ENCODE data around the gene FAM120AOS.

Gene FAM120AOS

DNA sequence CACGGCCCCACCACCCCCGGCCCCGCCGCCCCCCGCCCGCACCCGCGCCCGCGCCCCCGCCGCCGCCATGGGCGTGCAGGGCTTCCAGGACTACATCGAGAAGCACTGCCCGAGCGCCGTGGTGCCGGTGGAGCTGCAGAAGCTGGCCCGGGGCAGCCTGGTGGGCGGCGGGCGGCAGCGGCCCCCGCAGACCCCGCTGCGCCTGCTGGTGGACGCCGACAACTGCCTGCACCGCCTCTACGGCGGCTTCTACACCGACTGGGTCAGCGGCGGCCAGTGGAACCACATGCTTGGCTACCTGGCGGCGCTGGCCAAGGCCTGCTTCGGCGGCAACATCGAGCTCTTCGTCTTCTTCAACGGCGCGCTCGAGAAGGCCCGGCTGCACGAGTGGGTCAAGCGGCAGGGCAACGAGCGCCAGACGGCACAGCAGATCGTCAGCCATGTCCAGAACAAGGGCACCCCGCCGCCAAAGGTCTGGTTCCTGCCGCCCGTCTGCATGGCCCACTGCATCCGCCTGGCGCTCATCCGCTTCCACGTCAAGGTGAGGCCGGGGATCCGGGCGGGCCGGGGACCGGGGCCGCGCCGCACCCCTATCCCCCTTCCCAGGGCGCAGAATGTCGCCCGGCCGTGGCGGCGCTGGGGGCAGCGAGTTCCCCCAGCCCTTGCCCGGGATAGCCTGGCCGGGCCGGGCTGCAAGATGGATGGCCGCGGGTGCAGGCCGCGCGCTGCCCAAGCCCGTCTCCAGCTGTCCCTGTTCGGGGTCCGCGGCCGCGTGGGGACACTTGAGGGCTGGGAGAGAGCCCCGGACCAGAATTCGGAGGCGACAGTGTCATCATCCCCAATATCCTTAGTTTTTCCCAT lies 1.3 kb downstream of the FAM120AOS start:
- peaks cover 5% of the 10 kb centered on the region; the same call in 1 of the 2 replicates for H3K4me1 ChIP-seq (ENCODE audit: control insufficient read depth, insufficient read depth, low read length)
- H3K27ac ChIP-seq (ENCODE audit: extremely low read depth, low read depth, low read length) = peak overlapping the region; percentile 92
- ChIA-PET CTCF (interaction anchor here (1.8 kb wide), 1 partner anchor 114 kb away, joined by 10 read pairs; no protein-coding TSS in a partner anchor), POLR2A (interaction anchor here (0.6 to 2.4 kb wide), 4 partner anchors 12 to 114 kb away, joined by 3 to 14 read pairs (median 3); no protein-coding TSS in a partner anchor)
- H3K9me3 ChIP-seq (ENCODE audit: control insufficient read depth, insufficient read depth, low read depth, low read length) = no peaks in the 10 kb centered on the region
- H3K4me3 ChIP-seq (ENCODE audit: low read depth, low read length) = peak overlapping the region; percentile 93
- H3K36me3 ChIP-seq (ENCODE audit: control insufficient read depth in 2 of 2, insufficient read depth in 1 of 2, low read length in 2 of 2) = peaks cover 15 to 36% of the 10 kb centered on the region in 2 experiments; a peak in 2 of 3 replicates
- TF ChIP-seq ZNF354C (tag by site-specific recombination; IDR thresholded peaks at IDR 0.05; ENCODE audit: borderline replicate concordance, low read depth) = no peak
- TF ChIP-seq, protein P1, sequence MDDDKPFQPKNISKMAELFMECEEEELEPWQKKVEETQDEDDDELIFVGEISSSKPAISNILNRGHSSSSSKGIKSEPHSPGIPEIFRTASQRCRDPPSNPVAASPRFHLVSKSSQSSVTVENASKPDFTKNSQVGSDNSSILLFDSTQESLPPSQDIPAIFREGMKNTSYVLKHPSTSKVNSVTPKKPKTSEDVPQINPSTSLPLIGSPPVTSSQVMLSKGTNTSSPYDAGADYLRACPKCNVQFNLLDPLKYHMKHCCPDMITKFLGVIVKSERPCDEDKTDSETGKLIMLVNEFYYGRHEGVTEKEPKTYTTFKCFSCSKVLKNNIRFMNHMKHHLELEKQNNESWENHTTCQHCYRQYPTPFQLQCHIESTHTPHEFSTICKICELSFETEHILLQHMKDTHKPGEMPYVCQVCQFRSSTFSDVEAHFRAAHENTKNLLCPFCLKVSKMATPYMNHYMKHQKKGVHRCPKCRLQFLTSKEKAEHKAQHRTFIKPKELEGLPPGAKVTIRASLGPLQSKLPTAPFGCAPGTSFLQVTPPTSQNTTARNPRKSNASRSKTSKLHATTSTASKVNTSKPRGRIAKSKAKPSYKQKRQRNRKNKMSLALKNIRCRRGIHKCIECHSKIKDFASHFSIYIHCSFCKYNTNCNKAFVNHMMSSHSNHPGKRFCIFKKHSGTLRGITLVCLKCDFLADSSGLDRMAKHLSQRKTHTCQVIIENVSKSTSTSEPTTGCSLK (tag by site-specific recombination; IDR thresholded peaks at IDR 0.05) = no peak
- no peak for TF ChIP-seq YY1 (tag by site-specific recombination; IDR thresholded peaks at IDR 0.05)
- TF ChIP-seq, protein P2, sequence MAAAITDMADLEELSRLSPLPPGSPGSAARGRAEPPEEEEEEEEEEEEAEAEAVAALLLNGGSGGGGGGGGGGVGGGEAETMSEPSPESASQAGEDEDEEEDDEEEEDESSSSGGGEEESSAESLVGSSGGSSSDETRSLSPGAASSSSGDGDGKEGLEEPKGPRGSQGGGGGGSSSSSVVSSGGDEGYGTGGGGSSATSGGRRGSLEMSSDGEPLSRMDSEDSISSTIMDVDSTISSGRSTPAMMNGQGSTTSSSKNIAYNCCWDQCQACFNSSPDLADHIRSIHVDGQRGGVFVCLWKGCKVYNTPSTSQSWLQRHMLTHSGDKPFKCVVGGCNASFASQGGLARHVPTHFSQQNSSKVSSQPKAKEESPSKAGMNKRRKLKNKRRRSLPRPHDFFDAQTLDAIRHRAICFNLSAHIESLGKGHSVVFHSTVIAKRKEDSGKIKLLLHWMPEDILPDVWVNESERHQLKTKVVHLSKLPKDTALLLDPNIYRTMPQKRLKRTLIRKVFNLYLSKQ (tag by site-specific recombination; IDR thresholded peaks at IDR 0.05; ENCODE audit: borderline replicate concordance) = no peak
- TF ChIP-seq ZNF624 (tag by site-specific recombination; IDR thresholded peaks at IDR 0.05) = no peak
- no peak for TF ChIP-seq ZNF184 (tag by site-specific recombination; IDR thresholded peaks at IDR 0.05)
- no peak for TF ChIP-seq ZSCAN23 (tag by site-specific recombination; IDR thresholded peaks at IDR 0.05)
- TF ChIP-seq, protein P3, sequence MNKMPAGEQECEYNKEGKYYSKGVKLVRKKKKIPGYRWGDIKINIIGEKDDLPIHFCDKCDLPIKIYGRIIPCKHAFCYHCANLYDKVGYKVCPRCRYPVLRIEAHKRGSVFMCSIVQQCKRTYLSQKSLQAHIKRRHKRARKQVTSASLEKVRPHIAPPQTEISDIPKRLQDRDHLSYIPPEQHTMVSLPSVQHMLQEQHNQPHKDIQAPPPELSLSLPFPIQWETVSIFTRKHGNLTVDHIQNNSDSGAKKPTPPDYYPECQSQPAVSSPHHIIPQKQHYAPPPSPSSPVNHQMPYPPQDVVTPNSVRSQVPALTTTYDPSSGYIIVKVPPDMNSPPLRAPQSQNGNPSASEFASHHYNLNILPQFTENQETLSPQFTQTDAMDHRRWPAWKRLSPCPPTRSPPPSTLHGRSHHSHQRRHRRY (tag by site-specific recombination; IDR thresholded peaks at IDR 0.05) = no peak
- TF ChIP-seq ZNF174 (tag by site-specific recombination; IDR thresholded peaks at IDR 0.05) = no peak
- TF ChIP-seq ZBTB17 (tag by site-specific recombination; IDR thresholded peaks at IDR 0.05) = peak; percentile 74
- TF ChIP-seq ZNF585B (tag by site-specific recombination; IDR thresholded peaks at IDR 0.05) = no peak
- TF ChIP-seq ZNF544 (tag by site-specific recombination; IDR thresholded peaks at IDR 0.05) = no peak
- TF ChIP-seq, protein P4, sequence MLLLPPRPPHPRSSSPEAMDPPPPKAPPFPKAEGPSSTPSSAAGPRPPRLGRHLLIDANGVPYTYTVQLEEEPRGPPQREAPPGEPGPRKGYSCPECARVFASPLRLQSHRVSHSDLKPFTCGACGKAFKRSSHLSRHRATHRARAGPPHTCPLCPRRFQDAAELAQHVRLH (tag by site-specific recombination; IDR thresholded peaks at IDR 0.05) = no peak
- peak; percentile 51; the same call in 1 of the 2 replicates for TF ChIP-seq ZNF341 (tag by site-specific recombination; IDR thresholded peaks at IDR 0.05; ENCODE audit: low read depth)
- TF ChIP-seq ZNF157 (tag by site-specific recombination; IDR thresholded peaks at IDR 0.05) = no peak
- 0 out of 2 replicates have a peak, but pooled peaks have one; percentile 28 for TF ChIP-seq ZXDB (tag by site-specific recombination; IDR thresholded peaks at IDR 0.05)
- TF ChIP-seq, protein P5, sequence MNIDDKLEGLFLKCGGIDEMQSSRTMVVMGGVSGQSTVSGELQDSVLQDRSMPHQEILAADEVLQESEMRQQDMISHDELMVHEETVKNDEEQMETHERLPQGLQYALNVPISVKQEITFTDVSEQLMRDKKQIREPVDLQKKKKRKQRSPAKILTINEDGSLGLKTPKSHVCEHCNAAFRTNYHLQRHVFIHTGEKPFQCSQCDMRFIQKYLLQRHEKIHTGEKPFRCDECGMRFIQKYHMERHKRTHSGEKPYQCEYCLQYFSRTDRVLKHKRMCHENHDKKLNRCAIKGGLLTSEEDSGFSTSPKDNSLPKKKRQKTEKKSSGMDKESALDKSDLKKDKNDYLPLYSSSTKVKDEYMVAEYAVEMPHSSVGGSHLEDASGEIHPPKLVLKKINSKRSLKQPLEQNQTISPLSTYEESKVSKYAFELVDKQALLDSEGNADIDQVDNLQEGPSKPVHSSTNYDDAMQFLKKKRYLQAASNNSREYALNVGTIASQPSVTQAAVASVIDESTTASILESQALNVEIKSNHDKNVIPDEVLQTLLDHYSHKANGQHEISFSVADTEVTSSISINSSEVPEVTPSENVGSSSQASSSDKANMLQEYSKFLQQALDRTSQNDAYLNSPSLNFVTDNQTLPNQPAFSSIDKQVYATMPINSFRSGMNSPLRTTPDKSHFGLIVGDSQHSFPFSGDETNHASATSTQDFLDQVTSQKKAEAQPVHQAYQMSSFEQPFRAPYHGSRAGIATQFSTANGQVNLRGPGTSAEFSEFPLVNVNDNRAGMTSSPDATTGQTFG (tag by site-specific recombination; IDR thresholded peaks at IDR 0.05; ENCODE audit: borderline replicate concordance) = no peak
- TF ChIP-seq HOXD13 (CRISPR knock-in tag; IDR thresholded peaks at IDR 0.05; ENCODE audit: borderline replicate concordance) = no peak
- TF ChIP-seq ZNF239 (tag by site-specific recombination; IDR thresholded peaks at IDR 0.05) = no peak
- no peak for TF ChIP-seq ZNF311 (tag by site-specific recombination; IDR thresholded peaks at IDR 0.05; ENCODE audit: borderline replicate concordance)
- TF ChIP-seq KLF8 (tag by site-specific recombination; IDR thresholded peaks at IDR 0.05) = no peak
- TF ChIP-seq ZBTB48 (tag by site-specific recombination; IDR thresholded peaks at IDR 0.05) = no peak
- peak; percentile 57 for TF ChIP-seq ZBTB8A (tag by site-specific recombination; IDR thresholded peaks at IDR 0.05)
- no peak for TF ChIP-seq ZNF140 (tag by site-specific recombination; IDR thresholded peaks at IDR 0.05)
- TF ChIP-seq, protein P6, sequence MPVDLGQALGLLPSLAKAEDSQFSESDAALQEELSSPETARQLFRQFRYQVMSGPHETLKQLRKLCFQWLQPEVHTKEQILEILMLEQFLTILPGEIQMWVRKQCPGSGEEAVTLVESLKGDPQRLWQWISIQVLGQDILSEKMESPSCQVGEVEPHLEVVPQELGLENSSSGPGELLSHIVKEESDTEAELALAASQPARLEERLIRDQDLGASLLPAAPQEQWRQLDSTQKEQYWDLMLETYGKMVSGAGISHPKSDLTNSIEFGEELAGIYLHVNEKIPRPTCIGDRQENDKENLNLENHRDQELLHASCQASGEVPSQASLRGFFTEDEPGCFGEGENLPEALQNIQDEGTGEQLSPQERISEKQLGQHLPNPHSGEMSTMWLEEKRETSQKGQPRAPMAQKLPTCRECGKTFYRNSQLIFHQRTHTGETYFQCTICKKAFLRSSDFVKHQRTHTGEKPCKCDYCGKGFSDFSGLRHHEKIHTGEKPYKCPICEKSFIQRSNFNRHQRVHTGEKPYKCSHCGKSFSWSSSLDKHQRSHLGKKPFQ (tag by site-specific recombination; IDR thresholded peaks at IDR 0.05) = no peak

Data from HEK293 (cell line).